HepG2 (cell line): ENCODE results near the gene MRPL9. TPM values are rescaled to one million over a fixed set of nuclear protein-coding genes. Genes with fewer than 3 reads are reported as not detected.
"Not testable (repeated sequence)": the region's sequence is repeated elsewhere in the genome, so short reads cannot be mapped to it uniquely, and the experiment has no call there.

ENCODE experiments used
- ATAC-seq: fragments of 200-7000 bp; cut with Tn5 transposase; 3 replicates; pipeline ENCODE4 v1.9.1; 2020; ENCODE audit warnings: mild to moderate bottlenecking, moderate library complexity
- BruUV-seq: library from RNA; stranded (reverse); fragments of 400-500 nt; replicated peaks from 2 replicates; lab custom pipeline; 2021; lab: Mats Ljungman, UMichigan
- CTCF ChIA-PET: fragments of 300-600 bp; formaldehyde crosslinking; extraction: SDS; loops from one replicate; lab custom pipeline; 2021; ENCODE audit warnings: low total read pairs, inconsistent platforms, low intra/inter-chr PET ratio; lab: Yijun Ruan, JAX
- POLR2A ChIA-PET: fragments of 350-600 bp; sonication (Branson Sonifier 250); formaldehyde crosslinking; loops from one replicate; lab custom pipeline; 2020; ENCODE audit warnings: antibody characterized with exemption, inconsistent platforms; lab: Yijun Ruan, JAX
- DNase-seq: peaks from one replicate; pipeline ENCODE4 v3.0.0-alpha.2; 2015; ENCODE audit warnings: low spot score
- FAIRE-seq: peaks from 3 replicates; lab custom pipeline; 2011; peaks lifted over from hg19 to GRCh38; lab: Jason Lieb, UNC
- H2AFZ ChIP-seq: one replicate; pipeline ENCODE4 v1.6.1; 2011; ENCODE audit warnings: low read length, inconsistent platforms
- H3K27ac ChIP-seq: fragments of 300-600 bp; 3 replicates; pipeline ENCODE4 v1.8.0; 2011; ENCODE audit warnings: mixed run types, mild to moderate bottlenecking, mixed read lengths, low read length, inconsistent platforms; ENCODE audit not compliant: insufficient read depth; ENCODE audit errors: extremely low read length
- H3K27me3 ChIP-seq, 2 experiments: fragments of 200-600 bp in 1 of 2; 2 replicates in 1 of 2; 3 replicates in 1 of 2; pipeline versions ENCODE4 v1.6.0 to v1.8.0; 2011; ENCODE audit warnings: low read length in 2 of 2, mild to moderate bottlenecking in 2 of 2, moderate library complexity in 2 of 2, inconsistent platforms in 1 of 2; ENCODE audit not compliant: insufficient read depth in 2 of 2, control insufficient read depth in 1 of 2
- H3K36me3 ChIP-seq, 2 experiments: fragments of 200-600 bp in 1 of 2; replicated peaks in 1 of 2; 2 replicates in 1 of 2; 3 replicates in 1 of 2; pipeline versions ENCODE4 v1.5.1 to v1.8.0; 2011; ENCODE audit warnings: low read length in 2 of 2, inconsistent platforms in 1 of 2; ENCODE audit not compliant: insufficient read depth in 2 of 2, control insufficient read depth in 1 of 2
- H3K4me1 ChIP-seq: 2 replicates; pipeline ENCODE4 v1.5.1; 2012; ENCODE audit warnings: low read length, inconsistent platforms; ENCODE audit not compliant: insufficient read depth
- H3K4me2 ChIP-seq: 2 replicates; pipeline ENCODE4 v1.6.0; 2011; ENCODE audit warnings: low read depth, low read length, inconsistent platforms
- H3K4me3 ChIP-seq, 3 experiments: fragments of 200-600 bp in 1 of 3; sonication (generic), shearing (Covaris generic) in 1 of 3; replicated peaks in 1 of 3; 2 replicates each; pipeline ENCODE4 v1.5.1; 2011 to 2016; ENCODE audit warnings: low read length in 3 of 3, inconsistent platforms in 2 of 3, low read depth in 2 of 3, mild to moderate bottlenecking in 2 of 3, control low read depth in 1 of 3, mixed read lengths in 1 of 3; ENCODE audit not compliant: insufficient read depth in 1 of 3
- H3K79me2 ChIP-seq: one replicate; pipeline ENCODE4 v1.6.1; 2011; ENCODE audit warnings: low read length, inconsistent platforms; ENCODE audit not compliant: insufficient read depth
- H3K9ac ChIP-seq: 2 replicates; pipeline ENCODE4 v1.6.0; 2011; ENCODE audit warnings: mild to moderate bottlenecking, low read depth, low read length, inconsistent platforms; ENCODE audit not compliant: insufficient read depth
- H3K9me3 ChIP-seq: 2 replicates; pipeline ENCODE4 v1.5.1; 2012; ENCODE audit warnings: mild to moderate bottlenecking, low read length
- H4K20me1 ChIP-seq: 2 replicates; pipeline ENCODE4 v1.6.0; 2011; ENCODE audit warnings: inconsistent platforms, mild to moderate bottlenecking, low read length, moderate library complexity; ENCODE audit not compliant: insufficient read depth
- GTF2F1 ChIP-seq: fragments of 150-350 bp; IDR thresholded peaks from 2 replicates; pipeline ENCODE4 v1.6.1; 2014; ENCODE audit warnings: low read length
- HNRNPK ChIP-seq: fragments of 200-400 bp; formaldehyde crosslinking; IDR thresholded peaks from 2 replicates; pipeline ENCODE4 v1.6.1; 2018; ENCODE audit warnings: low read length, low read depth, moderate library complexity, mild to moderate bottlenecking; ENCODE audit not compliant: poor library complexity, severe bottlenecking
- POLR2A ChIP-seq, 2 experiments: IDR thresholded peaks; 2 replicates each; pipeline ENCODE4 v1.6.1; 2011; ENCODE audit warnings: low read depth in 2 of 2, low read length in 2 of 2, mild to moderate bottlenecking in 1 of 2, moderate library complexity in 1 of 2; ENCODE audit not compliant: insufficient read depth in 1 of 2
- SSRP1 ChIP-seq: IDR thresholded peaks from 2 replicates; pipeline ENCODE4 v1.6.1; 2016; ENCODE audit warnings: control low read depth
- SYNCRIP ChIP-seq: fragments of 200-400 bp; formaldehyde crosslinking; IDR thresholded peaks from 2 replicates; pipeline ENCODE4 v1.6.1; 2018; ENCODE audit warnings: mild to moderate bottlenecking, low read depth, low read length; ENCODE audit not compliant: insufficient read depth
- ZBTB3 ChIP-seq: sonication (generic); formaldehyde crosslinking; IDR thresholded peaks from 2 replicates; pipeline ENCODE4 v1.4.0; 2020; ENCODE audit warnings: low read depth, mild to moderate bottlenecking, moderate library complexity, missing genetic modification reagents, borderline replicate concordance
- ZNF230 ChIP-seq: sonication (generic); formaldehyde crosslinking; IDR thresholded peaks from 2 replicates; pipeline ENCODE4 v1.4.0; 2020; ENCODE audit warnings: mild to moderate bottlenecking, missing genetic modification reagents
- ZNF235 ChIP-seq: sonication (generic); formaldehyde crosslinking; IDR thresholded peaks from 2 replicates; pipeline ENCODE4 v1.8.1; 2023; ENCODE audit warnings: mild to moderate bottlenecking, missing genetic modification reagents, borderline replicate concordance
- ZNF274 ChIP-seq: sonication (generic); formaldehyde crosslinking; IDR thresholded peaks from 2 replicates; pipeline ENCODE4 v1.5.1; 2020; ENCODE audit warnings: mild to moderate bottlenecking, missing genetic modification reagents
- ZNF703 ChIP-seq: sonication (generic); formaldehyde crosslinking; IDR thresholded peaks from 2 replicates; pipeline ENCODE4 v1.5.1; 2020; ENCODE audit warnings: missing genetic modification reagents, mild to moderate bottlenecking, moderate library complexity, borderline replicate concordance
- WGBS: methylation state at CpG from one replicate; pipeline ENCODE4 v1.1.6; 2017; ENCODE audit warnings: low lambda C conversion rate; 5-methylcytosine and 5-hydroxymethylcytosine counted together
- in situ Hi-C: cut with HindIII; loops from 2 replicates; pipeline ENCODE4 v1.10.0; 2017; ENCODE audit warnings: low pct_unique_long_range_greater_than_20kb; ENCODE audit not compliant: extremely low pct_ligation_motif_present
- intact Hi-C: fragments of 100-400 bp; cut with micrococcal nuclease; formaldehyde crosslinking; loops from one replicate; pipeline ENCODE4 v1.10.0; 2022; ENCODE audit not compliant: unreplicated experiment
- polyA plus RNA-seq, 8 experiments: library from polyadenylated mRNA; depleted of rRNA in 3 of 8; stranded (reverse) in 7 of 8; unstranded in 1 of 8; fragments of >200 nt; fragmentation: Illumina TruSeq in 4 of 8; extraction: Trizol in 4 of 8; gene quantifications; 2 replicates each; pipeline versions ENCODE4 v1.2.1 to v1.2.3, GENCODE V29; 2011 to 2016; ENCODE audit warnings: low read depth in 4 of 8, missing spikeins in 1 of 8, mixed read lengths in 1 of 8; ENCODE audit not compliant: insufficient read depth in 1 of 8
- total RNA-seq, 5 experiments: library from RNA; depleted of rRNA; stranded (reverse); fragments of >200 nt; fragmentation: Illumina TruSeq; extraction: Trizol; gene quantifications; 2 replicates each; pipeline ENCODE4 v1.2.3, GENCODE V29; 2016; ENCODE audit warnings: low read depth in 1 of 5
- TF ChIP-seq, protein P1 (sequence below): IDR thresholded peaks from 2 replicates; pipeline ENCODE4 v1.6.1; 2016; ENCODE audit warnings: low read depth, control low read depth
- TF ChIP-seq, protein P2 (sequence below): sonication (generic); formaldehyde crosslinking; IDR thresholded peaks from 2 replicates; pipeline ENCODE4 v1.9.0; 2021; ENCODE audit warnings: missing genetic modification reagents, mild to moderate bottlenecking, borderline replicate concordance

MRPL9 gene
- total and polyA plus RNA-seq, 2 of the 13 experiments (the other 11 are each of a cell fraction or from before 2014, with no cell fraction given): 72.1 to 107 TPM

DNA sequence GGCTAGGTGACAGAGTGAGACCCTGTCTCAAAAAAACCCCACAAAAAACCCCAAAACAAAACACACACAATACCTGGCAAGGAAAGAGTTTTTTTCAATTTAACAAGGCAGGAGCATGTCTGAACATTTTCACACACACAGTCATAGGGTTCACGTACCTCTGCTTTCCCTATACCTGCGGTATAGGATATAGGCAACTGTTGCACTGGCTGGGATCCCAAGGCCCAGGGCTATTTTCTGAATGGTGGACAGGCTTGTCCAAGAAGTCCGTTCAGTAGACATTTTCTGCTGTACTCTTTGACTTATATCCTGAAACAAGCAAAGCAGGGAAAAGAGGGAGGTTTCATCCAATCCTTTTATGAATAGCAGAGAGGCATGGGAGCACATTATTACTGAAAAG is 19.4 kb upstream of the MRPL9 start:
- WGBS: 76% methylated on average over 3 of the region's 3 CpGs
- H3K27me3 ChIP-seq: no peaks in the 10 kb centered on the region
- FAIRE-seq (no peak), ATAC-seq (no peak), DNase-seq (no peak)
- TF ChIP-seq HNRNPK: no peak
- no peak for TF ChIP-seq SSRP1
- no peak for TF ChIP-seq ZNF235 (CRISPR knock-in tag)
- TF ChIP-seq, protein P1, sequence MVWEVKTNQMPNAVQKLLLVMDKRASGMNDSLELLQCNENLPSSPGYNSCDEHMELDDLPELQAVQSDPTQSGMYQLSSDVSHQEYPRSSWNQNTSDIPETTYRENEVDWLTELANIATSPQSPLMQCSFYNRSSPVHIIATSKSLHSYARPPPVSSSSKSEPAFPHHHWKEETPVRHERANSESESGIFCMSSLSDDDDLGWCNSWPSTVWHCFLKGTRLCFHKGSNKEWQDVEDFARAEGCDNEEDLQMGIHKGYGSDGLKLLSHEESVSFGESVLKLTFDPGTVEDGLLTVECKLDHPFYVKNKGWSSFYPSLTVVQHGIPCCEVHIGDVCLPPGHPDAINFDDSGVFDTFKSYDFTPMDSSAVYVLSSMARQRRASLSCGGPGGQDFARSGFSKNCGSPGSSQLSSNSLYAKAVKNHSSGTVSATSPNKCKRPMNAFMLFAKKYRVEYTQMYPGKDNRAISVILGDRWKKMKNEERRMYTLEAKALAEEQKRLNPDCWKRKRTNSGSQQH (CRISPR knock-in tag): no peak
- no peak for TF ChIP-seq ZNF230 (CRISPR knock-in tag)
- TF ChIP-seq SYNCRIP: no peak
- TF ChIP-seq ZBTB3 (CRISPR knock-in tag): no peak
- TF ChIP-seq ZNF703: no peak
- TF ChIP-seq, protein P2, sequence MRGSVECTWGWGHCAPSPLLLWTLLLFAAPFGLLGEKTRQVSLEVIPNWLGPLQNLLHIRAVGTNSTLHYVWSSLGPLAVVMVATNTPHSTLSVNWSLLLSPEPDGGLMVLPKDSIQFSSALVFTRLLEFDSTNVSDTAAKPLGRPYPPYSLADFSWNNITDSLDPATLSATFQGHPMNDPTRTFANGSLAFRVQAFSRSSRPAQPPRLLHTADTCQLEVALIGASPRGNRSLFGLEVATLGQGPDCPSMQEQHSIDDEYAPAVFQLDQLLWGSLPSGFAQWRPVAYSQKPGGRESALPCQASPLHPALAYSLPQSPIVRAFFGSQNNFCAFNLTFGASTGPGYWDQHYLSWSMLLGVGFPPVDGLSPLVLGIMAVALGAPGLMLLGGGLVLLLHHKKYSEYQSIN (CRISPR knock-in tag): no peak
- TF ChIP-seq ZNF274 (CRISPR knock-in tag): no peak
- no peak for TF ChIP-seq POLR2A (IDR thresholded peaks at IDR 0.05; ENCODE audit: insufficient read depth in 1 of 2, low read depth in 2 of 2, low read length in 2 of 2)
- TF ChIP-seq GTF2F1: no peak
- BruUV-seq: no TSS peak
- H3K27ac ChIP-seq: no peak overlapping the region
- H3K79me2 ChIP-seq: no peaks in the 10 kb centered on the region
- ChIA-PET POLR2A (no interaction called here), CTCF (no interaction called here)
- no peak overlapping the region for H2AFZ ChIP-seq
- no peaks in the 10 kb centered on the region for H4K20me1 ChIP-seq
- H3K36me3 ChIP-seq: no peaks in the 10 kb centered on the region; a peak in 1 of 5 replicates
- in situ Hi-C loops (no loop called here), intact Hi-C loops (no loop called here)
- no peaks in the 10 kb centered on the region for H3K9me3 ChIP-seq
- H3K4me1 ChIP-seq: no peaks in the 10 kb centered on the region
- H3K9ac ChIP-seq: no peak overlapping the region
- no peak overlapping the region for H3K4me2 ChIP-seq
- H3K4me3 ChIP-seq: no peak overlapping the region

DNA sequence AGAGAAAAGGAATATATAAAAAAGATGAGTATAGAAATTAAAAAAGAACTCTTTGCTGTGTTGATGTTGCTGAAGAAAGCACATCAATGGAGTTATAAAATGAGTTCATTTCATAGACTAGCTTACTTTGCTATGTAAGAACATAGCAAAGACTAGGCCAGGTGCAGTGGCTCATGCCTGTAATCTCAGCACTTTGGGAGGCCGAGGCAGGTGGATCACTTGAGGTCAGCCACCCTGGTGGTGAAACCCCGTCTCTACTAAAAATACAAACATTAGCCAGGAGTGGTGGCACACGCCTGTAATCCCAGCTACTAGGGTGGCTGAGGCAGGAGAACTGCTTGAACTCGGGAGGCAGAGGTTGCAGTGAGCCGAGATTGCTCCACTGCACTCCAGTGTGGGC is 18.7 kb upstream of the MRPL9 start:
- H3K4me1 ChIP-seq, DNase-seq, H3K36me3 ChIP-seq, intact Hi-C loops, H3K4me2 ChIP-seq, H3K27ac ChIP-seq, POLR2A ChIA-PET, FAIRE-seq, H3K4me3 ChIP-seq, H2AFZ ChIP-seq, H3K9me3 ChIP-seq, H3K27me3 ChIP-seq, H4K20me1 ChIP-seq, ATAC-seq, BruUV-seq, in situ Hi-C loops, CTCF ChIA-PET, H3K9ac ChIP-seq, H3K79me2 ChIP-seq: not testable (repeated sequence)
- whole genome bisulfite sequencing: 94% methylated on average over 4 of the region's 5 CpGs

DNA sequence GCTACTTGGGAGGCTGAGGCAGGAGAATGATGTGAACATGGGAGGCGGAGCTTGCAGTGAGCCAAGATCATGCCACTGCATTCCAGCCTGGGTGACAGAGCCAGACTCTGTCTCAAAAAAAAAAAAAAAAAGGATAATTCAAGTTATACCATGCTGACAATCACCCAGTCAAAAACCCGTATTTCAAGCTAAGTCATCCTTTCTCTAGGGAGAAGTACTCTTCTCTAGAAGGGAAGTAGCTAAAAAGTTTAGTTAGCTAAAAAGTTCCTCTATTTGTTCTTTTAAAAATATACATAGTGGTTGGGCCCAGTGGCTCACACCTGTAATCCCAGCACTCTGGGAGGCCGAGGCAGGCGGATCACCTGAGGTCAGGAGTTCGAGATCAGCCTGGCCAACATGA is 17.4 kb upstream of the MRPL9 start:
- H3K4me2 ChIP-seq, H3K79me2 ChIP-seq, DNase-seq, H3K4me3 ChIP-seq, H2AFZ ChIP-seq, BruUV-seq, intact Hi-C loops, H3K9me3 ChIP-seq, H3K36me3 ChIP-seq, H3K27ac ChIP-seq, ATAC-seq, CTCF ChIA-PET, H4K20me1 ChIP-seq, POLR2A ChIA-PET, H3K27me3 ChIP-seq, FAIRE-seq, H3K9ac ChIP-seq, H3K4me1 ChIP-seq, in situ Hi-C loops: not testable (repeated sequence)
- WGBS: 94% methylated on average over 5 of the region's 5 CpGs
